K562 (cell line): ENCODE results near the gene ENTPD6. TPM values are rescaled to one million over a fixed set of nuclear protein-coding genes. Genes with fewer than 3 reads are reported as not detected.

ENCODE experiments used
- ATF1 ChIP-seq, 2 experiments: fragments of 450-650 bp in 1 of 2; IDR thresholded peaks; 2 replicates each; pipeline ENCODE4 v1.6.1; 2016; ENCODE audit warnings: missing compliant biosample characterization in 1 of 2, missing genetic modification characterization in 1 of 2
- ATF7 ChIP-seq: fragments of 450-650 bp; IDR thresholded peaks from 2 replicates; pipeline ENCODE4 v1.7.1; 2014; ENCODE audit warnings: mild to moderate bottlenecking, moderate library complexity
- CBX1 ChIP-seq: sonication (generic); IDR thresholded peaks from 2 replicates; pipeline ENCODE4 v1.6.1; 2016; ENCODE audit warnings: antibody characterized with exemption, low read depth, mild to moderate bottlenecking
- CHD4 ChIP-seq: fragments of 200-600 bp; sonication (generic); IDR thresholded peaks from 3 replicates; pipeline ENCODE4 v1.6.1; 2012; ENCODE audit warnings: low read depth, mild to moderate bottlenecking, mixed read lengths, low read length, inconsistent platforms; ENCODE audit not compliant: insufficient read depth, insufficient replicate concordance, poor library complexity, severe bottlenecking
- CREM ChIP-seq: IDR thresholded peaks from 2 replicates; pipeline ENCODE4 v1.6.1; 2014; ENCODE audit warnings: antibody characterized with exemption, low read depth
- CXXC5 ChIP-seq: fragments of 250-450 bp; sonication (Bioruptor Pico); IDR thresholded peaks from 2 replicates; pipeline ENCODE4 v1.8.0; 2022; ENCODE audit warnings: inconsistent platforms, mild to moderate bottlenecking, moderate library complexity
- GATAD2B ChIP-seq: fragments of 450-650 bp; IDR thresholded peaks from 2 replicates; pipeline ENCODE4 v1.6.1; 2017; ENCODE audit warnings: mild to moderate bottlenecking, borderline replicate concordance
- GTF2B ChIP-seq: IDR thresholded peaks from 2 replicates; pipeline ENCODE4 v1.6.1; 2011; ENCODE audit not compliant: insufficient read length; ENCODE audit errors: extremely low read depth
- HDAC3 ChIP-seq: fragments of 450-650 bp; IDR thresholded peaks from 2 replicates; pipeline ENCODE4 v1.6.1; 2018; ENCODE audit warnings: borderline replicate concordance, mild to moderate bottlenecking, moderate library complexity; ENCODE audit not compliant: partially characterized antibody
- PHTF2 ChIP-seq: fragments of 250-450 bp; sonication (Bioruptor Pico); IDR thresholded peaks from 2 replicates; pipeline ENCODE4 v1.5.0; 2021; ENCODE audit warnings: mild to moderate bottlenecking
- POLR2A ChIP-seq: fragments of 450-650 bp; conservative IDR thresholded peaks from 2 replicates; pipeline ENCODE4 v1.6.1; 2016
- POLR2AphosphoS2 ChIP-seq: IDR thresholded peaks from 2 replicates; pipeline ENCODE4 v1.6.1; 2012; ENCODE audit warnings: low read length, improper control_type of control experiment
- POU5F1 ChIP-seq: fragments of 150-350 bp; IDR thresholded peaks from 2 replicates; pipeline ENCODE4 v1.6.1; 2014; ENCODE audit warnings: borderline replicate concordance, low read length, low read depth, mild to moderate bottlenecking; ENCODE audit not compliant: partially characterized antibody
- RBBP5 ChIP-seq: fragments of 200-600 bp; sonication (generic); IDR thresholded peaks from 2 replicates; pipeline ENCODE4 v1.6.1; 2012; ENCODE audit warnings: borderline replicate concordance, mild to moderate bottlenecking, low read length, control low read depth, inconsistent platforms; ENCODE audit not compliant: insufficient read depth, poor library complexity, severe bottlenecking
- SETDB1 ChIP-seq: IDR thresholded peaks from one replicate; pipeline ENCODE4 v1.6.1; 2012; ENCODE audit warnings: low read length, control low read depth, inconsistent platforms
- SMAD4 ChIP-seq: fragments of 250-450 bp; sonication (Bioruptor Pico); conservative IDR thresholded peaks from 2 replicates; pipeline ENCODE4 v1.8.0; 2021; ENCODE audit warnings: inconsistent platforms, mild to moderate bottlenecking, moderate library complexity
- U2AF1 ChIP-seq: fragments of 200-400 bp; formaldehyde crosslinking; optimal IDR thresholded peaks from 2 replicates; pipeline ENCODE3; 2017; ENCODE audit warnings: mild to moderate bottlenecking, low read depth, low read length, moderate library complexity
- WHSC1 ChIP-seq: IDR thresholded peaks from one replicate; pipeline ENCODE4 v1.6.1; 2012; ENCODE audit warnings: low read length, control low read depth, inconsistent platforms
- ZNF175 ChIP-seq: fragments of 200-800 bp; sonication (Bioruptor generic); IDR thresholded peaks from 2 replicates; pipeline ENCODE4 v1.6.1; 2016; ENCODE audit warnings: low read depth, mild to moderate bottlenecking, missing genetic modification characterization, missing compliant biosample characterization
- ZNF280B ChIP-seq: fragments of 250-450 bp; sonication (Bioruptor Pico); IDR thresholded peaks from 2 replicates; pipeline ENCODE4 v1.5.1; 2021; ENCODE audit warnings: mild to moderate bottlenecking
- polyA plus RNA-seq, 8 experiments: library from polyadenylated mRNA; depleted of rRNA in 4 of 8; stranded (reverse) in 5 of 8; unstranded in 3 of 8; fragments of >200 nt; fragmentation: Nextera tagmentation in 2 of 8; fragmentation: Illumina TruSeq in 1 of 8; extraction: Ambion mirVana in 2 of 8; extraction: Trizol in 1 of 8; gene quantifications; 2 replicates each; pipeline versions ENCODE4 v1.2.1 to v1.2.3, GENCODE V29; 2011 to 2014; ENCODE audit warnings: inconsistent platforms in 1 of 8, missing spikeins in 1 of 8
- total RNA-seq, 7 experiments: library from RNA; depleted of rRNA in 6 of 7; stranded (reverse); fragments of >200 nt in 6 of 7; fragmentation: Illumina TruSeq in 2 of 7; extraction: Trizol in 2 of 7; gene quantifications; 2 replicates each; pipeline versions ENCODE4 v1.2.1 to v1.2.3, GENCODE V29; 2011 to 2021; ENCODE audit warnings: low replicate concordance in 1 of 7
- TF ChIP-seq, protein P1 (sequence below), 2 experiments: fragments of 450-650 bp in 1 of 2; sonication (generic) in 1 of 2; formaldehyde crosslinking; conservative IDR thresholded peaks; 2 replicates each; pipeline versions ENCODE4 v1.4.0 to v1.8.1; 2020 to 2022; ENCODE audit warnings: mild to moderate bottlenecking in 1 of 2, missing genetic modification reagents in 1 of 2
- TF ChIP-seq, protein P2 (sequence below), 2 experiments: IDR thresholded peaks in 1 of 2; conservative IDR thresholded peaks in 1 of 2; 2 replicates each; pipeline ENCODE4 v1.6.1; 2016; ENCODE audit warnings: low read depth in 2 of 2, mild to moderate bottlenecking in 1 of 2, missing compliant biosample characterization in 1 of 2, missing genetic modification characterization in 1 of 2, moderate library complexity in 1 of 2

Gene ENTPD6
- total and polyA plus RNA-seq, 9 of the 15 experiments (the other 6 are each of a cell fraction or from before 2014, with no cell fraction given), result 0.82 to 36.8 (median 22.4) TPM

GRCh38 chr20:25247956-25248785 is 52.7 kb downstream of the ENTPD6 start, which contains the start of gene PYGB (continued):
- no peak for TF ChIP-seq GTF2B
- 0 out of 2 replicates have a peak, but pooled peaks have one; percentile 49 for TF ChIP-seq CBX1
- TF ChIP-seq, protein P1, sequence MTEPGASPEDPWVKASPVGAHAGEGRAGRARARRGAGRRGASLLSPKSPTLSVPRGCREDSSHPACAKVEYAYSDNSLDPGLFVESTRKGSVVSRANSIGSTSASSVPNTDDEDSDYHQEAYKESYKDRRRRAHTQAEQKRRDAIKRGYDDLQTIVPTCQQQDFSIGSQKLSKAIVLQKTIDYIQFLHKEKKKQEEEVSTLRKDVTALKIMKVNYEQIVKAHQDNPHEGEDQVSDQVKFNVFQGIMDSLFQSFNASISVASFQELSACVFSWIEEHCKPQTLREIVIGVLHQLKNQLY (CRISPR knock-in tag; conservative IDR thresholded peaks at IDR 0.05), result no peak
- peak; percentile 81 for TF ChIP-seq CXXC5
- no peak for TF ChIP-seq CHD4
- TF ChIP-seq POU5F1, result no peak
- TF ChIP-seq ATF1 (CRISPR knock-in tag; IDR thresholded peaks at IDR 0.05), result no peak
- 0 out of 2 replicates have a peak, but pooled peaks have one; percentile 10 for TF ChIP-seq ATF1 (tag; IDR thresholded peaks at IDR 0.05)
- 0 out of 2 replicates have a peak, but pooled peaks have one; percentile 69 for TF ChIP-seq GATAD2B
- TF ChIP-seq POLR2A, result peak; percentile 86
- no peak for TF ChIP-seq ZNF175 (CRISPR knock-in tag)
- TF ChIP-seq SMAD4 (CRISPR knock-in tag), result no peak
- TF ChIP-seq U2AF1, result no peak
- no peak for TF ChIP-seq ATF7
- no peak for TF ChIP-seq HDAC3
- TF ChIP-seq ZNF280B (CRISPR knock-in tag), result no peak
- TF ChIP-seq, protein P2, sequence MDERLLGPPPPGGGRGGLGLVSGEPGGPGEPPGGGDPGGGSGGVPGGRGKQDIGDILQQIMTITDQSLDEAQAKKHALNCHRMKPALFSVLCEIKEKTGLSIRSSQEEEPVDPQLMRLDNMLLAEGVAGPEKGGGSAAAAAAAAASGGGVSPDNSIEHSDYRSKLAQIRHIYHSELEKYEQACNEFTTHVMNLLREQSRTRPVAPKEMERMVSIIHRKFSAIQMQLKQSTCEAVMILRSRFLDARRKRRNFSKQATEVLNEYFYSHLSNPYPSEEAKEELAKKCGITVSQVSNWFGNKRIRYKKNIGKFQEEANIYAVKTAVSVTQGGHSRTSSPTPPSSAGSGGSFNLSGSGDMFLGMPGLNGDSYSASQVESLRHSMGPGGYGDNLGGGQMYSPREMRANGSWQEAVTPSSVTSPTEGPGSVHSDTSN (CRISPR knock-in tag; IDR thresholded peaks at IDR 0.05; ENCODE audit: low read depth), result no peak
- TF ChIP-seq, protein P2 (tag; conservative IDR thresholded peaks at IDR 0.05; ENCODE audit: low read depth), result no peak
- TF ChIP-seq CREM, result peak; percentile 57
- TF ChIP-seq SETDB1, result no peak
- no peak for TF ChIP-seq POLR2AphosphoS2
- TF ChIP-seq RBBP5, result peak; percentile 64
- TF ChIP-seq PHTF2 (CRISPR knock-in tag), result no peak
- no peak for TF ChIP-seq WHSC1
